Measurements from ENCODE around the gene IGSF3. TPM values are rescaled to one million over a fixed set of nuclear protein-coding genes. Genes with fewer than 3 reads are reported as not detected.
"Not testable (repeated sequence)": the region's sequence is repeated elsewhere in the genome, so short reads cannot be mapped to it uniquely, and the experiment has no call there.

IGSF3 gene
- total RNA-seq, 1 donor from 2014 or later = 43.3 TPM

DNA sequence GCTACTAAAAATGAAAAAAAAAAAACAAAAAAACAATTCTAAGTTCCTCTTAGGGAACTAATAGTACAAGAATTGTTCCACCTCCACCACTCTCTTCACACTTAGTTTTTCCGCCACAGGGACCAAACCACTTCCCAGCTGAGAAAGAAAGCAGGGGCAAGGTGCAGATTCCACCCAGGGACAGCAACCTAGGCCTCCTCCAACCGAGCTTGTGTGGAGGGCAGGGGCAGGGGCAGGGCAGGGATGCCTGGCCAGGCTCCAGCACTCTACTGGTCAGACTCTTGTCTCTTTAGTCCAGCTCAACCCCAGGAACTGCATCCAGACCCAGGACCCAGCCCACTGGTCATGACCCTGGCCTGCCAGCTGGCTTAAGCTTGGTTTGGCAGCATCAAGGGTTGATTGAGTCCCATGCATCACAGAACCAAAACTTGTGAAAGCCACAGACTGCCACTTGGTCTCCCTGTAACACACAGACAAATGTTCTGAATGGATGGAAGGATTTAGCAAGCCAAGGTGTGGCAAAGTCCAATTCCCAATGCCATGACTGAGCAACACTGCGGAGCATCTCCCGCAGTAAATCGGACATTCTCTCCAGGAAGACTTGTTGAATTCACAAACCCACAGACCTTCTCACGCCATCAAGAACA, 77.1 kb downstream of the IGSF3 start:
- H3K4me1 Mint-ChIP-seq (ENCODE audit: low read depth) = peaks cover 12% of the 10 kb centered on the region
- H3K4me3 Mint-ChIP-seq (ENCODE audit: low read depth); H3K9me3 Mint-ChIP-seq (ENCODE audit: low read depth): not testable (repeated sequence)

DNA sequence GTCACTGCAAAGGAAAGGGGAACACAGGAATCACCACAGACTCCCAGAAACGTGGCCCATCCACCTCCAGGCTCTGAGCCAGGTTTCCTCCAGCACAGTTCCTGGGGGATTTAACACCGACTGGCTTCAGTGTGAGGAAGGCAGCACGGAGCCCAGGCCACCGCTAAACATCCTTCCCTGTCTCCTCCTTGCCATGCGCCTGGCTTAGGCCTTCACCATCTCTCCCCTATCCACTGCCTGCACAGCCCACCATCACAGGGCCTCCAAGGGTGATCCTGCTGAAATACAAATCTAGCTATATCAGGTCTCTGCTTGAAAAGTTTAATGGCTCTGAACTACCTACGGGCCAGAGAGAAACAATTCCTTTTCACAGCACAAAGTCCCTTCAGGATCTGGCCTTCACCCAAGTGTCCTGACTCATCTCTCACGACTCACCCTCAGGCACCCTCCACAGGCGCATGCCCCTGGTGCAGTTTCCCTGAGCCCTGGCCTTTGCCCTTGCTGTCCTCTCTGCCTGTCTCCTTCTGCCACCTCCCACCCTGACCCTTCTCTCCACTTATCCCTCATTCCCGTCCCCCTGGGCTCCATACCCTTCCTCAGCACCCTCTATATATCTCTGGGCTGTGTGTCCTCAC, 78.3 kb downstream of the IGSF3 start:
- not testable (repeated sequence) for DNase-seq (ENCODE audit: low spot score, unreplicated experiment); H3K4me3 Mint-ChIP-seq (ENCODE audit: low read depth); H3K27ac Mint-ChIP-seq; H3K36me3 Mint-ChIP-seq (ENCODE audit: insufficient read depth); H3K9me3 Mint-ChIP-seq (ENCODE audit: low read depth); H3K27me3 Mint-ChIP-seq
- H3K4me1 Mint-ChIP-seq (ENCODE audit: low read depth) = peaks cover 12% of the 10 kb centered on the region

More for the DNA sequence above, 77.1 kb downstream of the IGSF3 start:
- not testable (repeated sequence) for H3K27ac Mint-ChIP-seq; H3K36me3 Mint-ChIP-seq (ENCODE audit: insufficient read depth); DNase-seq (ENCODE audit: low spot score, unreplicated experiment); H3K27me3 Mint-ChIP-seq

DNA sequence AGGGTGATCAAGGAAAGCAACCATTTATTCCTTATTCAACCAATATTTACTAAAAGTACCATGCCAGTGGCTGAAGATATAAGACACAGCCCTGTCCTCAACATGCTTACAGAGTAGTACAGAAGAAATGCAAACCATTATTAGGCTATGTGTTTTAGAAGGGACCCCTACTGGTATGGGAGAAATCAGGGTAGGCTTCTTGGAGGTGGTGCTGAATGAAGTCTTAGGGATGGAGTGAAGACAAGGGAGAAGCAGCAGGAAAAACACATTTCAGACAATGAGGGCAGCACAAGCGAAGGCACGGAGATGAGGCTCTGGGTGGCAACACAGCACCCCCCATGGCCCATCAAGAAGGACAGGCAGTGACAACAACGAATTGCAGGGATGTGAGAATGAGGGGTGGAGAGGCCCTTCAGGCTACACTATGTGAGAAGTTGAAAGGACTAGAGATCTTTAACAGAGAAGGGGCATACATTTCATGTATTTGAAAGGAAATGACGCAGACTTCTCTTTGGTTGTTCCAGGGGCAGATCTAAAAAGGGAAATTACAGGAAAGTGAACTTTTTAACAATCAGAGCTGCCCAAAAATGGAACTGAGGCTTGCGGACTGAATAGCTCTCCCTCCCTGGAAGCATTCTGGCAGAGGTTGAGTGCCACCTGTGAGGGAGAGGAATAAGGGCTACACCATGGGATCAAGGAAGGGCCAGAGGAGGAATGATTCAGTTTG, 79.9 kb downstream of the IGSF3 start:
- no peak overlapping the region for H3K4me3 Mint-ChIP-seq (ENCODE audit: low read depth)
- no peaks in the 10 kb centered on the region for H3K9me3 Mint-ChIP-seq (ENCODE audit: low read depth)
- H3K27me3 Mint-ChIP-seq = no peaks in the 10 kb centered on the region
- peaks cover 2% of the 10 kb centered on the region for H3K36me3 Mint-ChIP-seq (ENCODE audit: insufficient read depth)
- peaks cover 8% of the 10 kb centered on the region for H3K4me1 Mint-ChIP-seq (ENCODE audit: low read depth)
- H3K27ac Mint-ChIP-seq = no peak overlapping the region
- TF ChIP-seq CTCF (IDR thresholded peaks at IDR 0.05; ENCODE audit: unreplicated experiment) = no peak
- DNase-seq (ENCODE audit: low spot score, unreplicated experiment) = no peak

- no peaks in the 10 kb centered on the region for H3K4me1 Mint-ChIP-seq (ENCODE audit: low read depth)
- H3K4me3 Mint-ChIP-seq (ENCODE audit: low read depth) = no peak overlapping the region
- no peak for TF ChIP-seq CTCF (IDR thresholded peaks at IDR 0.05; ENCODE audit: unreplicated experiment)
- H3K36me3 Mint-ChIP-seq (ENCODE audit: insufficient read depth) = peaks cover 2% of the 10 kb centered on the region
- DNase-seq (ENCODE audit: low spot score, unreplicated experiment) = no peak
- H3K27ac Mint-ChIP-seq = no peak overlapping the region
- no peaks in the 10 kb centered on the region for H3K9me3 Mint-ChIP-seq (ENCODE audit: low read depth)
- H3K27me3 Mint-ChIP-seq = no peaks in the 10 kb centered on the region
Observed at GRCh38 chr1:116586741-116587143, 80.8 kb downstream of the IGSF3 start.

DNA sequence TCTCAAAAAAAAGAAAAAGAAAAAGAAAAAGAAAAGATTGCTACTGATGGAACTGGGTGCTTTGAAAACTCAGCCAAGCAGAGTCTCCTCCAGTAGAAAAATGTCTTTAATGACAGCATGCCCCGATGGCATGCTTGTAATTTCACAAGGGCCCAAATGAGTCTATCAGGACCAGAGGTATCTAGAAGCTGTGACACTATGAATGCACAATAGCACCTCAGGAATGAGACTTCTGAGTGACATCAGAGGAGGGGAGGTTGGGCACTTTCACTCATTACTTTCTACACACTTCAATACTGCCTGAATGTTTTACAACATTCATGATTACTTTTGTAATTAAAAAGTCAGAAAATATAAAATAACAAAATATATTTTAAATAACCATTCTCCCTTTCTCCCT, 81.6 kb downstream of the IGSF3 start:
- H3K4me3 Mint-ChIP-seq (ENCODE audit: low read depth) = no peak overlapping the region
- H3K9me3 Mint-ChIP-seq (ENCODE audit: low read depth) = no peaks in the 10 kb centered on the region
- H3K36me3 Mint-ChIP-seq (ENCODE audit: insufficient read depth) = peaks cover 2% of the 10 kb centered on the region
- no peaks in the 10 kb centered on the region for H3K4me1 Mint-ChIP-seq (ENCODE audit: low read depth)
- no peak for DNase-seq (ENCODE audit: low spot score, unreplicated experiment)
- TF ChIP-seq CTCF (IDR thresholded peaks at IDR 0.05; ENCODE audit: unreplicated experiment) = no peak
- H3K27me3 Mint-ChIP-seq = no peaks in the 10 kb centered on the region
- no peak overlapping the region for H3K27ac Mint-ChIP-seq

- H3K4me1 Mint-ChIP-seq (ENCODE audit: low read depth) = no peaks in the 10 kb centered on the region
- H3K27me3 Mint-ChIP-seq = no peaks in the 10 kb centered on the region
- peaks cover 3% of the 10 kb centered on the region for H3K36me3 Mint-ChIP-seq (ENCODE audit: insufficient read depth)
- H3K9me3 Mint-ChIP-seq (ENCODE audit: low read depth) = no peaks in the 10 kb centered on the region
- H3K4me3 Mint-ChIP-seq (ENCODE audit: low read depth) = no peak overlapping the region
- H3K27ac Mint-ChIP-seq = no peak overlapping the region
- DNase-seq (ENCODE audit: low spot score, unreplicated experiment) = no peak
- TF ChIP-seq CTCF (IDR thresholded peaks at IDR 0.05; ENCODE audit: unreplicated experiment) = no peak
Observed at GRCh38 chr1:116581323-116581885, 86.1 kb downstream of the IGSF3 start.
